A673 (cell line): ENCODE measurements around the gene USP3. TPM values are rescaled to one million over a fixed set of nuclear protein-coding genes. Genes with fewer than 3 reads are reported as not detected.

Source experiments
- BruUV-seq: library from RNA; stranded (reverse); fragments of 400-500 nt; replicated peaks from 2 replicates; lab custom pipeline; 2021; lab: Mats Ljungman, UMichigan
- CTCF ChIA-PET: fragments of 300-600 bp; sonication (Branson Sonifier 250); formaldehyde crosslinking; loops from one replicate; lab custom pipeline; 2022; ENCODE audit warnings: antibody characterized with exemption; lab: Charles Lee
- POLR2A ChIA-PET: fragments of 300-600 bp; sonication (Branson Sonifier 250); formaldehyde crosslinking; loops from one replicate; lab custom pipeline; 2022; ENCODE audit warnings: antibody characterized with exemption; ENCODE audit not compliant: low non-redundant PET; lab: Charles Lee
- DNase-seq: peaks from one replicate; pipeline ENCODE4 v3.0.0-alpha.2; 2015; ENCODE audit warnings: low spot score
- H3K27ac ChIP-seq: fragments of 200-600 bp; sonication (generic); 2 replicates; pipeline ENCODE4 v1.5.1; 2016; ENCODE audit warnings: mixed run types, low read depth, mild to moderate bottlenecking, mixed read lengths, antibody characterized with exemption, low read length; ENCODE audit not compliant: poor library complexity, severe bottlenecking
- H3K27me3 ChIP-seq: fragments of 200-600 bp; sonication (generic); replicated peaks from 2 replicates; pipeline ENCODE4 v1.6.1; 2017; ENCODE audit warnings: mixed run types, low read depth, mild to moderate bottlenecking, mixed read lengths, antibody characterized with exemption, low read length; ENCODE audit not compliant: insufficient read depth, poor library complexity
- H3K36me3 ChIP-seq: fragments of 200-600 bp; sonication (generic); 2 replicates; pipeline ENCODE4 v1.6.1; 2016; ENCODE audit warnings: mixed run types, mild to moderate bottlenecking, mixed read lengths, antibody characterized with exemption, low read length; ENCODE audit not compliant: insufficient read depth, poor library complexity, severe bottlenecking
- H3K4me1 ChIP-seq: fragments of 200-600 bp; sonication (generic); 2 replicates; pipeline ENCODE4 v1.6.1; 2017; ENCODE audit warnings: mixed run types, mild to moderate bottlenecking, mixed read lengths, antibody characterized with exemption, low read length; ENCODE audit not compliant: insufficient read depth, poor library complexity, severe bottlenecking
- H3K4me3 ChIP-seq: fragments of 200-600 bp; sonication (generic); 2 replicates; pipeline ENCODE4 v1.5.1; 2016; ENCODE audit warnings: low read depth, mixed run types, mild to moderate bottlenecking, mixed read lengths, low read length; ENCODE audit not compliant: poor library complexity, severe bottlenecking
- H3K9me3 ChIP-seq: fragments of 200-600 bp; sonication (generic); 2 replicates; pipeline ENCODE4 v1.6.1; 2016; ENCODE audit warnings: mixed run types, low read depth, mild to moderate bottlenecking, mixed read lengths, antibody characterized with exemption, low read length; ENCODE audit not compliant: poor library complexity, severe bottlenecking
- EZH2 ChIP-seq: fragments of 200-600 bp; sonication (generic); IDR thresholded peaks from 2 replicates; pipeline ENCODE4 v1.6.1; 2017; ENCODE audit warnings: borderline replicate concordance, low read depth, mild to moderate bottlenecking, mixed read lengths, antibody characterized with exemption, low read length; ENCODE audit not compliant: poor library complexity, severe bottlenecking
- intact Hi-C: fragments of 100-400 bp; cut with micrococcal nuclease; formaldehyde crosslinking; loops from one replicate; pipeline ENCODE4 v1.10.0; 2022; ENCODE audit not compliant: unreplicated experiment
- total RNA-seq: library from RNA; stranded (reverse); gene quantifications from 2 replicates; pipeline ENCODE4 v1.2.3, GENCODE V29; 2021
- TF ChIP-seq, protein P1 (sequence below): fragments of 300-800, 200-600 bp; sonication (generic); conservative IDR thresholded peaks from 2 replicates; pipeline ENCODE4 v1.5.1; 2017; ENCODE audit warnings: low read depth, mild to moderate bottlenecking, antibody characterized with exemption, low read length, moderate library complexity, mixed read lengths

USP3 gene
- total RNA-seq, 1 experiment from 2014 or later = 65.3 TPM

DNA sequence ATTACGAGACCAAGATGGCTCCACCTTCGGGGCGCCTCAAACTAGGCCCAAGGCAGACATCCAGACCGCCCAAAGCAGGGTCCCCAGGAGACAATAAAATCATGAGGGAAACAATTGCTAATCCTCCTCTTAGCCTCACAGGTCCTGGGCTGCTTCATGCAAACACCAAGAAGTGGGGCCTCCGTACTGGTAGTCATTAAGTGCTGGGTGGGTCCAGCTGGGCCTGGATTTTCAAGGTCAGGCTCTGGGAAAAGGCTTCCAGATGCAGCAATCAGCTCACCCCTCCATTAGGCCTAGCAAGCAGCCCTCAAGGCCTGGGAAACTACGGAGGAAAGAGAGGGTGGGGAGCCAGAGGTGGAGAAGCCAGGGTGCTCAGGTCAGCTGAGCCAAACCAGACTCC lies 93.4 kb downstream of the USP3 start:
- no peak for DNase-seq
- Histone ChIP-seq H3K36me3 (peaks cover 6% of the 10 kb centered on the region), H3K4me1 (peaks cover 17% of the 10 kb centered on the region), H3K27me3 (no peaks in the 10 kb centered on the region), H3K9me3 (no peaks in the 10 kb centered on the region), H3K27ac (no peak overlapping the region), H3K4me3 (no peak overlapping the region)
- POLR2A ChIA-PET = no interaction called here
- CTCF ChIA-PET = no interaction called here
- intact Hi-C loops = loop anchor here (5.0 kb wide), 1 partner anchor 111 kb away; no protein-coding TSS in a partner anchor
- no peak for TF ChIP-seq EZH2
- TF ChIP-seq, protein P1, sequence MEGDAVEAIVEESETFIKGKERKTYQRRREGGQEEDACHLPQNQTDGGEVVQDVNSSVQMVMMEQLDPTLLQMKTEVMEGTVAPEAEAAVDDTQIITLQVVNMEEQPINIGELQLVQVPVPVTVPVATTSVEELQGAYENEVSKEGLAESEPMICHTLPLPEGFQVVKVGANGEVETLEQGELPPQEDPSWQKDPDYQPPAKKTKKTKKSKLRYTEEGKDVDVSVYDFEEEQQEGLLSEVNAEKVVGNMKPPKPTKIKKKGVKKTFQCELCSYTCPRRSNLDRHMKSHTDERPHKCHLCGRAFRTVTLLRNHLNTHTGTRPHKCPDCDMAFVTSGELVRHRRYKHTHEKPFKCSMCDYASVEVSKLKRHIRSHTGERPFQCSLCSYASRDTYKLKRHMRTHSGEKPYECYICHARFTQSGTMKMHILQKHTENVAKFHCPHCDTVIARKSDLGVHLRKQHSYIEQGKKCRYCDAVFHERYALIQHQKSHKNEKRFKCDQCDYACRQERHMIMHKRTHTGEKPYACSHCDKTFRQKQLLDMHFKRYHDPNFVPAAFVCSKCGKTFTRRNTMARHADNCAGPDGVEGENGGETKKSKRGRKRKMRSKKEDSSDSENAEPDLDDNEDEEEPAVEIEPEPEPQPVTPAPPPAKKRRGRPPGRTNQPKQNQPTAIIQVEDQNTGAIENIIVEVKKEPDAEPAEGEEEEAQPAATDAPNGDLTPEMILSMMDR = no peak
- BruUV-seq = no TSS peak

DNA sequence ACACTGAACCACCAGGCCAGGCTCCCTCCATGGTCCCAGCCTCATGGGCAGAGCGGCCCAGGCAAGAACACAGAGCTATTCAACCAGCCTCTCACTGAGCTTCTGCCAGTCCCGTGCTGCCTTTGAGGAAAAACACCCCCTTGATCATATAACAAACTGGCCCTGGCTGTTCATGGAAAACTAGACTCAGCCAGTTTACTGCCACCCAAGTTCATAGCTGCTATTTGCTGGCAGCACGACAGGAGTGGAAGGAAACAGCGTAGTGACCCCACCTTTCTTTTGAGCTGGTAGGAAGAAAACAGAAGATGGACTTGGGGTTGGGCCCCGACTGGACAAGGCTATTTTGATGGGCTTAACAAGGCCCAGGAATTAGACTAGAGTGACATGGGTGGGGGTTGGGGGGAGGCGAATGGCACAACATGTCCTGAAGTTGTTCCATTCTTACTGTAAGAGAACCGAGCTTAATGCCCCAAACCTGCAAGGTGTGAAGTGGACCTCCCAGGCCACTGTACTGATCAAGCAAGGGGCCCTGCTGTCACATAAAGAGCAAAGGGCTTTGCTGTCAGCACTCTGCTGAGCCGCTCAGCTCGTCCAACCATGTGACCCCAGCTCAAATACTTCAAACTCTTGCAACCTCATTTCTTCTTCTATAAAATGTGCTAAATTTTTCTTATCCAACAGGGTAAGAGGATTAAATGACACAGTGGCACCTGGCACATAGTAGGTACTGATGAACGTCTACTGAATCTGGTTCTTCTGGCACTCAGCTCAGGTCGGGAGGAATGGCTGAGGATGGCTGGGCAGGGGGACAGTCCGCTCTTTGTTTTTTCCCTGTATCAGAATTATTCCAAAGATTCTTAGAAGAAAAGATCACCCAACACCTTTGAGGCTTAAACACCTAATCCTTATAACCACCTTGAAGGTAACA lies 94.3 kb downstream of the USP3 start:
- H3K9me3 ChIP-seq = no peaks in the 10 kb centered on the region
- ChIA-PET POLR2A (no interaction called here), CTCF (interaction anchor here (0.8 to 1.9 kb wide), 3 partner anchors 12 to 308 kb away, joined by 3 to 8 read pairs (median 3); no protein-coding TSS in a partner anchor)
- no peak overlapping the region for H3K4me3 ChIP-seq
- DNase-seq = no peak
- no TSS peak for BruUV-seq
- peaks cover 4% of the 10 kb centered on the region for H3K36me3 ChIP-seq
- peaks cover 17% of the 10 kb centered on the region for H3K4me1 ChIP-seq
- no peak overlapping the region for H3K27ac ChIP-seq
- no peaks in the 10 kb centered on the region for H3K27me3 ChIP-seq
- TF ChIP-seq EZH2 = no peak
- TF ChIP-seq, protein P1 = no peak
- intact Hi-C loops = loop anchor here (5.0 kb wide), 1 partner anchor 111 kb away; no protein-coding TSS in a partner anchor

DNA sequence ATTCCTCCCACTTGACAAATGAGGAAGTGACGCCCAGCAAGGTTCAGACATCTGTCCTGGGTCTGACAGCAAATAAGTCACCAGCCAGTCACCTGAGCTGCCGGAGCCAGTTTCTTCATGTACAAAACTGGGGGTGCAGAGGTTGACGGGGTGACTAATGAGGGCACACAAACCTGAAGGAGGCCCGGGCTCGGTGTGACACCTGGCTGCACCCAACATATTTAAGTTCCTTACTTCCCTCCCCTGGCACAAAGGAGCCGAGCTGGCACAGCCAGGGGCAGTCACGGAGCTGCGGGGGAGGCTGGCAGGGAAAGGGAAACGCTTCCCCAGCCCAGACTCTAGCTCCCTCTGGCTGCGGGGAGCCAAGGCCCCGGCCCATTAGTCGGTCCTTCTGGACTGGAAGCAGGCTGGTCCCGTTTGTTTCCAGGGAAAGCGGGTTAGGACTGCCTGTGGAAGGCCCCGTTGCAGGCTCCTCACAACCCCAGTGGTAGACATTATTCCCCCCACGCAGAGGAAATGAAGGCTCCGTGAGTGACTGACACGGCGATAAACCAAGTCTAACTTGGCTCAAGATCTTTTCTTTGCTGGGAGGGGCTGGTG lies 95.1 kb downstream of the USP3 start:
- peaks cover 17% of the 10 kb centered on the region for H3K4me1 ChIP-seq
- BruUV-seq = no TSS peak
- DNase-seq = peak; percentile 68
- no peaks in the 10 kb centered on the region for H3K36me3 ChIP-seq
- H3K27ac ChIP-seq = peak overlapping the region; percentile 80
- POLR2A ChIA-PET = interaction anchor here (0.6 kb wide), 1 partner anchor 124 kb away, joined by 4 read pairs; no protein-coding TSS in a partner anchor
- H3K4me3 ChIP-seq = peak overlapping the region; percentile 77
- intact Hi-C loops = loop anchor here (5.0 kb wide), 1 partner anchor 112 kb away; no protein-coding TSS in a partner anchor
- H3K27me3 ChIP-seq = no peaks in the 10 kb centered on the region
- no peak for TF ChIP-seq EZH2
- TF ChIP-seq, protein P1 = peak; percentile 70
- no peaks in the 10 kb centered on the region for H3K9me3 ChIP-seq
- CTCF ChIA-PET = interaction anchor here (0.6 to 1.9 kb wide), 5 partner anchors 11 to 308 kb away, joined by 3 to 8 read pairs (median 3); no protein-coding TSS in a partner anchor
